Measurements from ENCODE around the gene GATAD2A.
"Not testable (repeated sequence)": the region's sequence is repeated elsewhere in the genome, so short reads cannot be mapped to it uniquely, and the experiment has no call there.

GATAD2A gene

GRCh38 chr19:19404879-19405860, at the start of gene GATAD2A:
Gene GATAD2A, plus strand, starts transcription at chr19:19405675. Its CDS starts 59,671 bp downstream, at chr19:19465346.
- peak; percentile 79 to 91 (median 84) for DNase-seq (ENCODE audit: low read depth in 4 of 4, low spot score in 1 of 4)

GRCh38 chr19:19356500-19356899, 49.0 kb upstream of the GATAD2A start:
- DNase-seq (ENCODE audit: low read depth in 4 of 4, low spot score in 1 of 4), result no peak

GRCh38 chr19:19356901-19357566, 48.4 kb upstream of the GATAD2A start:
- DNase-seq (ENCODE audit: low read depth in 4 of 4, low spot score in 1 of 4), result no peak

GRCh38 chr19:19361075-19361594, 44.3 kb upstream of the GATAD2A start:
- DNase-seq (ENCODE audit: low read depth in 4 of 4, low spot score in 1 of 4), result peak; percentile 47 to 67 (median 50)

GRCh38 chr19:19362075-19362474, 43.4 kb upstream of the GATAD2A start:
- DNase-seq (ENCODE audit: low read depth in 4 of 4, low spot score in 1 of 4), result no peak

- DNase-seq (ENCODE audit: low read depth in 4 of 4, low spot score in 1 of 4), result peak; percentile 26 to 65 (median 42)
These were observed 38.8 kb upstream of the GATAD2A start for GRCh38 chr19:19366434-19367396.

- no peak for DNase-seq (ENCODE audit: low read depth in 4 of 4, low spot score in 1 of 4)
These were observed 37.4 kb upstream of the GATAD2A start for GRCh38 chr19:19368087-19368486.

- DNase-seq (ENCODE audit: low read depth in 4 of 4, low spot score in 1 of 4), result no peak
These were observed 34.4 kb upstream of the GATAD2A start for GRCh38 chr19:19371059-19371458.

- DNase-seq (ENCODE audit: low read depth in 4 of 4, low spot score in 1 of 4), result no peak
These were observed 32.6 kb upstream of the GATAD2A start for GRCh38 chr19:19372656-19373416.

GRCh38 chr19:19379527-19379926, 25.9 kb upstream of the GATAD2A start:
- no peak for DNase-seq (ENCODE audit: low read depth in 4 of 4, low spot score in 1 of 4)

- not testable (repeated sequence) for DNase-seq (ENCODE audit: low read depth in 4 of 4, low spot score in 1 of 4)
These were observed 25.2 kb upstream of the GATAD2A start for GRCh38 chr19:19380316-19380715.

GRCh38 chr19:19381007-19381926, 24.2 kb upstream of the GATAD2A start:
- no peak for DNase-seq (ENCODE audit: low read depth in 4 of 4, low spot score in 1 of 4)

- DNase-seq (ENCODE audit: low read depth in 4 of 4, low spot score in 1 of 4), result no peak
These were observed 23.4 kb upstream of the GATAD2A start for GRCh38 chr19:19382118-19382517.

GRCh38 chr19:19384486-19384885, 21.0 kb upstream of the GATAD2A start:
- DNase-seq (ENCODE audit: low read depth in 4 of 4, low spot score in 1 of 4), result no peak

- DNase-seq (ENCODE audit: low read depth in 4 of 4, low spot score in 1 of 4), result peak; percentile 99 to 100 (median 99)
These were observed 20.2 kb upstream of the GATAD2A start for GRCh38 chr19:19385131-19385895.

GRCh38 chr19:19385896-19386869, 19.3 kb upstream of the GATAD2A start:
- DNase-seq (ENCODE audit: low read depth in 4 of 4, low spot score in 1 of 4), result no peak

- no peak for DNase-seq (ENCODE audit: low read depth in 4 of 4, low spot score in 1 of 4)
These were observed 18.4 kb upstream of the GATAD2A start for GRCh38 chr19:19387108-19387507.

Data from stimulated activated CD4-positive, alpha-beta T cell treated with anti-CD3 and anti-CD28 coated beads, Interleukin-1b, Interleukin-23, amount 100 ng/mL, for 24 hours (primary cell).